ENCODE results near the gene HAAO. TPM values are rescaled to one million over a fixed set of nuclear protein-coding genes. Genes with fewer than 3 reads are reported as not detected.

The HAAO gene
- total RNA-seq, 1 experiment from 2014 or later, result 0.74 TPM

DNA sequence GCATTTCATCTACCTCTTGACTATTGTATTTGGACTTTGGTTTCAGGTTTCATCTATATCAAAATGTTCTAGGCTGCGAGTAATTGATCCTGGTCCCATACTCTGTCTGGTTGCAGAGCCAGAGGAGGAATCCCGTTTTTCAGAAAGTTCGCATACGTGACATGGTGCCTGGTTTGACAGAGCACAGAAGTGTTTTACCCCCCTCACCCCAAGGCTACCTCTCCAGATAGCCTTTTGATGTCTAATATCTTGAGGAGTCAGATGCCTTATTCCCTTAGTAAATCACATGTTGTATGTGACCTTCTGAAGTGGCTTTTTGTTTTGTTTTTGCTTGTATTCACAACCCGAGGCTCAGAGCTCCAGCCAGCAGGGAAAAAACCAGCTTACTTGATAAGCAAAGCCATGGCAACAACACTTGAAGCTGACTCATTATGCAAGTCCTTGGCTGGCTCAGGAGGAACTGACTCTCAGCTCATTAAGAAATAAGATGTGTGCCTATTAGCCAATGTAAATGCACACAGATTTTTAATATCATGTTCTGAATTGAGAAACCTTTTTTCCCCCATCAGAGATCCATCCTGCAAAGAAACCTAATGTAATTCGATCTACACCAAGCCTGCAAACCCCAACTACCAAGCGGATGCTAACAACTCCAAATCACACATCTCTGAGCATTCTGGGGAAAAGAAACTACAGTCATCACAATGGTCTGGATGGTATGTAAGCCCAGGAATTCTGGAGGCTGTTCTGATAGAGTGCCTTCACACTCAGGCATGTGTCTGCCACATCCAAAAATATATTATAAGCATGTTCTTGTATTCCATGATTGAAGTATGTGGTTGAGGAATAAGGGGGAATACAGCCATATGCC is 69.8 kb downstream of the HAAO start:
- intact Hi-C loops (cut with micrococcal nuclease; ENCODE audit: unreplicated experiment) (no loop called here), in situ Hi-C loops (cut with HindIII; ENCODE audit: low pct_unique_long_range_greater_than_20kb, low sequenced_read_pairs) (no loop called here)
- ChIA-PET POLR2A (no interaction called here), CTCF (no interaction called here)
- no peak for DNase-seq (ENCODE audit: low read depth, low spot score)
- Histone ChIP-seq H3K36me3 (ENCODE audit: control insufficient read depth, insufficient read depth, low read length) (no peaks in the 10 kb centered on the region), H3K4me3 (ENCODE audit: low read depth in 2 of 2, low read length in 2 of 2) (no peak overlapping the region), H3K9me3 (ENCODE audit: control insufficient read depth, insufficient read depth, low read depth, low read length) (no peaks in the 10 kb centered on the region), H3K27me3 (ENCODE audit: control insufficient read depth, insufficient read depth, low read length) (no peaks in the 10 kb centered on the region), H3K4me1 (ENCODE audit: control insufficient read depth, insufficient read depth, low read length) (no peaks in the 10 kb centered on the region), H3K27ac (ENCODE audit: low read length) (no peak overlapping the region)
- no peak for ATAC-seq
- TF ChIP-seq TCF7L2 (IDR thresholded peaks at IDR 0.05; ENCODE audit: low read depth, low read length) (no peak), SIN3A (IDR thresholded peaks at IDR 0.05; ENCODE audit: borderline replicate concordance, insufficient read depth, low read depth, low read length) (no peak), POLR2AphosphoS5 (IDR thresholded peaks at IDR 0.05; ENCODE audit: low read depth, low read length) (no peak)
- TF ChIP-seq, protein P1, sequence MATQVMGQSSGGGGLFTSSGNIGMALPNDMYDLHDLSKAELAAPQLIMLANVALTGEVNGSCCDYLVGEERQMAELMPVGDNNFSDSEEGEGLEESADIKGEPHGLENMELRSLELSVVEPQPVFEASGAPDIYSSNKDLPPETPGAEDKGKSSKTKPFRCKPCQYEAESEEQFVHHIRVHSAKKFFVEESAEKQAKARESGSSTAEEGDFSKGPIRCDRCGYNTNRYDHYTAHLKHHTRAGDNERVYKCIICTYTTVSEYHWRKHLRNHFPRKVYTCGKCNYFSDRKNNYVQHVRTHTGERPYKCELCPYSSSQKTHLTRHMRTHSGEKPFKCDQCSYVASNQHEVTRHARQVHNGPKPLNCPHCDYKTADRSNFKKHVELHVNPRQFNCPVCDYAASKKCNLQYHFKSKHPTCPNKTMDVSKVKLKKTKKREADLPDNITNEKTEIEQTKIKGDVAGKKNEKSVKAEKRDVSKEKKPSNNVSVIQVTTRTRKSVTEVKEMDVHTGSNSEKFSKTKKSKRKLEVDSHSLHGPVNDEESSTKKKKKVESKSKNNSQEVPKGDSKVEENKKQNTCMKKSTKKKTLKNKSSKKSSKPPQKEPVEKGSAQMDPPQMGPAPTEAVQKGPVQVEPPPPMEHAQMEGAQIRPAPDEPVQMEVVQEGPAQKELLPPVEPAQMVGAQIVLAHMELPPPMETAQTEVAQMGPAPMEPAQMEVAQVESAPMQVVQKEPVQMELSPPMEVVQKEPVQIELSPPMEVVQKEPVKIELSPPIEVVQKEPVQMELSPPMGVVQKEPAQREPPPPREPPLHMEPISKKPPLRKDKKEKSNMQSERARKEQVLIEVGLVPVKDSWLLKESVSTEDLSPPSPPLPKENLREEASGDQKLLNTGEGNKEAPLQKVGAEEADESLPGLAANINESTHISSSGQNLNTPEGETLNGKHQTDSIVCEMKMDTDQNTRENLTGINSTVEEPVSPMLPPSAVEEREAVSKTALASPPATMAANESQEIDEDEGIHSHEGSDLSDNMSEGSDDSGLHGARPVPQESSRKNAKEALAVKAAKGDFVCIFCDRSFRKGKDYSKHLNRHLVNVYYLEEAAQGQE (IDR thresholded peaks at IDR 0.05; ENCODE audit: insufficient read depth in 1 of 2, low read depth in 2 of 2, low read length in 1 of 2), result no peak
- TF ChIP-seq, protein P2, sequence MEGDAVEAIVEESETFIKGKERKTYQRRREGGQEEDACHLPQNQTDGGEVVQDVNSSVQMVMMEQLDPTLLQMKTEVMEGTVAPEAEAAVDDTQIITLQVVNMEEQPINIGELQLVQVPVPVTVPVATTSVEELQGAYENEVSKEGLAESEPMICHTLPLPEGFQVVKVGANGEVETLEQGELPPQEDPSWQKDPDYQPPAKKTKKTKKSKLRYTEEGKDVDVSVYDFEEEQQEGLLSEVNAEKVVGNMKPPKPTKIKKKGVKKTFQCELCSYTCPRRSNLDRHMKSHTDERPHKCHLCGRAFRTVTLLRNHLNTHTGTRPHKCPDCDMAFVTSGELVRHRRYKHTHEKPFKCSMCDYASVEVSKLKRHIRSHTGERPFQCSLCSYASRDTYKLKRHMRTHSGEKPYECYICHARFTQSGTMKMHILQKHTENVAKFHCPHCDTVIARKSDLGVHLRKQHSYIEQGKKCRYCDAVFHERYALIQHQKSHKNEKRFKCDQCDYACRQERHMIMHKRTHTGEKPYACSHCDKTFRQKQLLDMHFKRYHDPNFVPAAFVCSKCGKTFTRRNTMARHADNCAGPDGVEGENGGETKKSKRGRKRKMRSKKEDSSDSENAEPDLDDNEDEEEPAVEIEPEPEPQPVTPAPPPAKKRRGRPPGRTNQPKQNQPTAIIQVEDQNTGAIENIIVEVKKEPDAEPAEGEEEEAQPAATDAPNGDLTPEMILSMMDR (IDR thresholded peaks at IDR 0.05), result no peak
- no TSS peak for BruUV-seq (replicated peaks)

DNA sequence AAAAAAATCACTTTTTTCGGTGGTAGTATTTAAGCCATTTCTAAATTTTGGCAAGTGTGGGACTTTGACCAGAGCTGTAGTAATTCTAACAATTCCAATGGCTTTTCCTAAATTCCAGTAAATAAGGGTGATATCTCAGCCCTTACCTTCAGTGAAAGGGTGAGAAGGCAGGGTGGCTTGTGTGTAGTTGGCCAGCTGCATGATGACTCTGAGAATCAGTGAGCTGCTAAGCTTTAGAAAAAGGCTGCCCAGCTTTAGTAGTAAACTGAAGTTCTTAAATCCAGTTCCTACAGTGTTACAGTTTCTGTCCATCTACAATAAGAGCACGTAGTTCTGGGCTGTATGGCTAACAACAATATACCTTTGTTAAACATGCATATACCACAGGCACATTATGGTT is 70.5 kb downstream of the HAAO start:
- TF ChIP-seq SIN3A (IDR thresholded peaks at IDR 0.05; ENCODE audit: borderline replicate concordance, insufficient read depth, low read depth, low read length) (no peak), TCF7L2 (IDR thresholded peaks at IDR 0.05; ENCODE audit: low read depth, low read length) (no peak), POLR2AphosphoS5 (IDR thresholded peaks at IDR 0.05; ENCODE audit: low read depth, low read length) (no peak)
- TF ChIP-seq, protein P2 (IDR thresholded peaks at IDR 0.05), result no peak
- TF ChIP-seq, protein P1 (IDR thresholded peaks at IDR 0.05; ENCODE audit: insufficient read depth in 1 of 2, low read depth in 2 of 2, low read length in 1 of 2), result no peak
- no TSS peak for BruUV-seq (replicated peaks)
- DNase-seq (ENCODE audit: low read depth, low spot score), result no peak
- Histone ChIP-seq H3K27ac (ENCODE audit: low read length) (no peak overlapping the region), H3K4me1 (ENCODE audit: control insufficient read depth, insufficient read depth, low read length) (no peaks in the 10 kb centered on the region), H3K4me3 (ENCODE audit: low read depth in 2 of 2, low read length in 2 of 2) (no peak overlapping the region), H3K27me3 (ENCODE audit: control insufficient read depth, insufficient read depth, low read length) (no peaks in the 10 kb centered on the region), H3K9me3 (ENCODE audit: control insufficient read depth, insufficient read depth, low read depth, low read length) (no peaks in the 10 kb centered on the region), H3K36me3 (ENCODE audit: control insufficient read depth, insufficient read depth, low read length) (no peaks in the 10 kb centered on the region)
- ATAC-seq, result no peak
- ChIA-PET CTCF (no interaction called here), POLR2A (no interaction called here)
- in situ Hi-C loops (cut with HindIII; ENCODE audit: low pct_unique_long_range_greater_than_20kb, low sequenced_read_pairs), result no loop called here
- intact Hi-C loops (cut with micrococcal nuclease; ENCODE audit: unreplicated experiment), result no loop called here
